Brain microvascular endothelial cell (primary cell): ENCODE results near the gene MCL1.
A peak's percentile ranks its signal among the peaks of the same experiment; 100 is the strongest.
"Not testable (repeated sequence)": the region's sequence is repeated elsewhere in the genome, so short reads cannot be mapped to it uniquely, and the experiment has no call there.

Source experiments
- DNase-seq: peaks from one replicate; pipeline ENCODE4 v3.0.0-alpha.2; 2020
- H3K27ac ChIP-seq: fragments of 250-450 bp; sonication (Bioruptor Pico); 2 replicates; pipeline ENCODE4 v1.5.1; 2020; ENCODE audit warnings: mild to moderate bottlenecking, moderate library complexity
- H3K27me3 ChIP-seq: fragments of 250-450 bp; sonication (Bioruptor Pico); replicated peaks from 2 replicates; pipeline ENCODE4 v1.5.1; 2020; ENCODE audit warnings: mild to moderate bottlenecking
- H3K36me3 ChIP-seq: fragments of 250-450 bp; sonication (Bioruptor Pico); replicated peaks from 2 replicates; pipeline ENCODE4 v1.5.1; 2020; ENCODE audit warnings: mild to moderate bottlenecking
- H3K4me3 ChIP-seq: 2 replicates; pipeline ENCODE4 v1.5.1; 2011; ENCODE audit warnings: low read depth, mild to moderate bottlenecking, control low read depth, low read length, moderate library complexity
- in situ Hi-C: cut with HindIII; loops from 2 replicates; pipeline ENCODE4 v1.10.0; 2017; ENCODE audit warnings: low sequenced_read_pairs, low pct_ligation_motif_present
- TF ChIP-seq, protein P1 (sequence below): IDR thresholded peaks from 2 replicates; pipeline ENCODE4 v1.5.1; 2011; ENCODE audit warnings: low read depth, mild to moderate bottlenecking, moderate library complexity, low read length, control low read depth, inconsistent platforms; ENCODE audit errors: missing control alignments

MCL1 gene

DNA sequence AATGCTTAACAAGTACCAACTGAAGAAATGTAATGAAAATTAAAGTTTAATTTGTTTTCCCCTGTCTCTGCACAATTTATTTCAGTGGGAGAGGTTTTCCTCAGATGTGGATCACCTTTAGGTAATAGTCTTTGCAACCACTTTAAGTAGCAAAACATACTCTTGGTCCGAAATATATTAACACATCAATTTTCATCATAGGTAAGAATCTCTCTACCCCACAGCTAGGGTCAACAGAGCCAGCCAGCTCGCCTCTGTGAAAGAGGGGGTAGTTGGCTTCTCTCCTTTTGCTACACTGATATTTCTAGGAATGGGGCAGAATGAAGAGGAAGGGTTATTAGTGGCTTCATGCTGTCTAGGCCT, 24.8 kb upstream of the MCL1 start:
- peak overlapping the region; percentile 90 for H3K27ac ChIP-seq
- in situ Hi-C loops, result no loop called here
- no peaks in the 10 kb centered on the region for H3K27me3 ChIP-seq
- TF ChIP-seq, protein P1, sequence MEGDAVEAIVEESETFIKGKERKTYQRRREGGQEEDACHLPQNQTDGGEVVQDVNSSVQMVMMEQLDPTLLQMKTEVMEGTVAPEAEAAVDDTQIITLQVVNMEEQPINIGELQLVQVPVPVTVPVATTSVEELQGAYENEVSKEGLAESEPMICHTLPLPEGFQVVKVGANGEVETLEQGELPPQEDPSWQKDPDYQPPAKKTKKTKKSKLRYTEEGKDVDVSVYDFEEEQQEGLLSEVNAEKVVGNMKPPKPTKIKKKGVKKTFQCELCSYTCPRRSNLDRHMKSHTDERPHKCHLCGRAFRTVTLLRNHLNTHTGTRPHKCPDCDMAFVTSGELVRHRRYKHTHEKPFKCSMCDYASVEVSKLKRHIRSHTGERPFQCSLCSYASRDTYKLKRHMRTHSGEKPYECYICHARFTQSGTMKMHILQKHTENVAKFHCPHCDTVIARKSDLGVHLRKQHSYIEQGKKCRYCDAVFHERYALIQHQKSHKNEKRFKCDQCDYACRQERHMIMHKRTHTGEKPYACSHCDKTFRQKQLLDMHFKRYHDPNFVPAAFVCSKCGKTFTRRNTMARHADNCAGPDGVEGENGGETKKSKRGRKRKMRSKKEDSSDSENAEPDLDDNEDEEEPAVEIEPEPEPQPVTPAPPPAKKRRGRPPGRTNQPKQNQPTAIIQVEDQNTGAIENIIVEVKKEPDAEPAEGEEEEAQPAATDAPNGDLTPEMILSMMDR, result no peak
- H3K4me3 ChIP-seq, result no peak overlapping the region
- DNase-seq, result no peak
- no peaks in the 10 kb centered on the region for H3K36me3 ChIP-seq

DNA sequence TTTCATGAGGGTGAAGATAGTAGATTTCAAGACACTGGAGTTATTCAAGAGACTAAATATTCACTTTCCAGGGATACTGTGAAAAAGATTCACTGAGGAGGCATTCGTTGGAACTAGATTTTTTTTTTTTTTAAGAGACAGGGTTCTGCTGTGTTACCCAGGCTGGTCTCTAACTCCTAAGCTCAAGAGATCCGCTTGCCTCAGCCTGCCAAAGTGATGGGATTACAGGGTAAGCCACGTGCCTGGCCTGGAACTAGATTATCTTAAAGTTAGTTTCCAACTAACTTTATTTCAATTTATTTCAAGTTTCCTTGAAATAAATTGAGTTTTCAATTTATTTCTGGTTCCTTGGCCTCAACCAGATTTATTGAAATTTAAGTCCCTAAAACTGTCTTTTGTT, 24.3 kb upstream of the MCL1 start:
- DNase-seq, result no peak
- Histone ChIP-seq H3K27ac (peak overlapping the region; percentile 90), H3K4me3 (no peak overlapping the region), H3K27me3 (no peaks in the 10 kb centered on the region), H3K36me3 (no peaks in the 10 kb centered on the region)
- TF ChIP-seq, protein P1, result no peak
- in situ Hi-C loops, result no loop called here

DNA sequence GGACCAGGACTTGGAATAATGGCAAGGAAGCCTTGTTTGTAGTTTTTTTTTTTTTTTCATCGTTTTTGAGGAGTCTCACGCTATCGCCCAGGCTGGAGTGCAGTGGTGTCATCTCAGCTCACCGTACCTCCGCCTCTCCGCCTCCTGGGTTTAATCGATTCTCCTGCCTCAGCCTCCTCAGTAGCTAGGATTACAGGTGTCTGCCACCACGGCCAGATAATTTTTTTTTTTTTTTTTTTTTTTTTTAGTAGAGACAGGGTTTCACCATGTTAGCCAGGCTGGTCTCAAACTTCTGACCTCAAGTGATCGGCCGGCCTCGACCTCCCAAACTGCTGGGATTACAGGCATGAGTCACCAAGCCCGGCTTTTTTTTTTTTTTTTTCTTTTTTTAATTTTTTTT, 23.0 kb upstream of the MCL1 start:
- H3K27ac ChIP-seq, H3K27me3 ChIP-seq, in situ Hi-C loops, H3K36me3 ChIP-seq, H3K4me3 ChIP-seq, DNase-seq: not testable (repeated sequence)

DNA sequence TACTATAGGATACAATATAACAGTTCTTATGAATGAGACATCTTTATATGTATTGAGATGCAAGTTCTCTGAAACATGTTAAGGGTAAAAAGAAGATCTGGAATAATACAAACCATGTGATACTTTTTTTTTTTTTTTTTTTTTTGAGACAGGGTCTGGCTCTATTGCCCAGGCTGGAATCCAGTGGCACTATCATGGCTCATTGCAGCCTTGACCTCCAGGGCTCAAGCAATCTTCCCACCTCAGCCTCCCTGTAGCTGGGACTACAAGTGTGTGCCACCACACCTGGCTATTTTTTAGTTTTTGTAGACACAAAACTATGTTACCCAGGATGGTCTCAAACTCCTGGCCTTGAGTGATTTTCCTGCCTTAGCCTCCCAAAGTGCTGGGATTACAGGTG, 22.1 kb upstream of the MCL1 start:
- TF ChIP-seq, protein P1, result no peak

DNA sequence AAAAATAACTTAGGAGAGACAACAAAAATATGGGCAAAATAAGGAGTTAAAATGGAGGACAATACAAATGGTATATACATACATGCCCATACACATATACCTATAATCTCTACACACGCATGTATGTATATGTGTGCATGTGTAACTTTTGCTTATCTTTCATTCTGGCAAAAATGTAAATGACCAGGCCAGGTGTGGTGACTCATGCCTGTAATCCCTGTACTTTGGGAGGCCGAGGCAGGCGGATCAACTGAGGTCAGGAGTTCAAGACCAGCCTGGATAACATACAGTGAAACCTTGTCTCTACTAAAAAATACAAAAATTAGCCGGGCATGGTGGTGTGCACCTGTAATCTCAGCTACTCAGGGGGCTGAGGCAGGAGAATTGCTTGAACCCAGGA, 18.9 kb upstream of the MCL1 start:
- H3K36me3 ChIP-seq, DNase-seq, H3K27me3 ChIP-seq, in situ Hi-C loops, H3K27ac ChIP-seq, H3K4me3 ChIP-seq: not testable (repeated sequence)

More for the DNA sequence above, 22.1 kb upstream of the MCL1 start:
- Histone ChIP-seq H3K4me3 (no peak overlapping the region), H3K36me3 (no peaks in the 10 kb centered on the region), H3K27ac (no peak overlapping the region), H3K27me3 (no peaks in the 10 kb centered on the region)
- no peak for DNase-seq
- in situ Hi-C loops, result no loop called here

DNA sequence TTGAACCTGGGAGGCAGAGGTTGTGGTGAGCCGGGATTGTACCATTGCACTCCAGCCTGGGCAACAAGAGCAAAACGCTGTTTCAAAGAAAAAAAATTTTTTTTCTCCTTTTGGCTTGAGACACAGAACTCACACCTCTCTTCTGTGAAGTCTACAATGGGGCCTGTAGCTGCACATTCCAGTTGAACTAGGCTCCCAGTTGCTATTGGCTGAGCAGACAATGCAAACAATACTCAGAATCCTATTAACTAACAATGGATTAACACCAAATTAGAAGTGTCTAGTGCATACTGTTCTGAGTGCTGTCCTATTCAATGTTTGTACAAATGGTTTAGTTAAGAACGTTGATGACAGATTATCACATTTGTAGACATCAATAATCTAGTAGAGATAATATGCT, 17.6 kb upstream of the MCL1 start:
- no peak for DNase-seq
- H3K4me3 ChIP-seq, result no peak overlapping the region
- in situ Hi-C loops, result no loop called here
- H3K27me3 ChIP-seq, result no peaks in the 10 kb centered on the region
- TF ChIP-seq, protein P1, result no peak
- no peak overlapping the region for H3K27ac ChIP-seq
- no peaks in the 10 kb centered on the region for H3K36me3 ChIP-seq

DNA sequence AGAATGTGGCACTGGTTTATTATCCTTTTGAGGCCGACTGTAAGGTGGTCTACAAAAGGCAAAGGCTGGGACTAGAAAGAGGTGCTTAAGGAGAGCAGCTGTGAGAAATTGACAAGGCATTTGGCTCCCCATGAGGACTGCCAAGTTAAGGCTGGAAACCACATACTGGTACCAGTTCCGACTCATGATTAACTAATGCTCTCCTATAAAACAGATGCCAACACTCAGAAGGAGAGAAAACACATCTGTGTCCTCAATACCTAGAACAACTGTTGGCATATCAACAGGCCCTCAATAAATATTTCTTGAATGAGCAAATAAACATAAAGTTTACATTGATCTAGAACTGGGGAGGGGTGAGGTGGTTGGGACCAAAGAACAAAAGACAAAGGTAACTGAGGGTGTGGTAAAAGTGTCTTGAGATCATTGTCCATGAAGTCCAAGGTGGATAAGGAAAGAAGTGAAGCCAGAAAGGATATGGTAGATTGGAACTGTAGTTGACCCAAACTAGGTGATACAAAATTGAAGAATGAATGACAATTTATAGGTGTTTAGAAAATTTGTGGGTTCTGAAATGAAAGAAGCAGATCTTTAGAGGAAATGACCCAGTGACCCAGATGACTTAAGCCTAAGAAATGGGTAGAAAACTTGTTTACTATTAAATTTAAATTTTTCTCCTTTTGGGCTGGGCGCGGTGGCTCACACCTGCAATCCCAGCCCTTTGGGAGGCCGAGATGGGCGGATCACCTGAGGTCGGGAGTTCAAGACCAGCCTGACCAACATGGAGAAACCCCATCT, 16.9 kb upstream of the MCL1 start:
- H3K27ac ChIP-seq, result no peak overlapping the region
- no peak overlapping the region for H3K4me3 ChIP-seq
- TF ChIP-seq, protein P1, result no peak
- in situ Hi-C loops, result no loop called here
- no peaks in the 10 kb centered on the region for H3K27me3 ChIP-seq
- DNase-seq, result no peak
- no peaks in the 10 kb centered on the region for H3K36me3 ChIP-seq
